GM10248 (cell line): ENCODE data around the gene CADPS2.

Experiments used
- CTCF ChIA-PET: fragments of 300-600 bp; sonication (Branson Sonifier 250); formaldehyde crosslinking; extraction: SDS; loops from one replicate; lab custom pipeline; 2021; ENCODE audit warnings: antibody characterized with exemption; lab: Yijun Ruan, JAX
- POLR2A ChIA-PET: fragments of 350-650 bp; sonication (Branson Sonifier 250); formaldehyde crosslinking; extraction: SDS; loops from one replicate; lab custom pipeline; 2020; ENCODE audit warnings: antibody characterized with exemption; lab: Yijun Ruan, JAX
- DNase-seq: peaks from one replicate; pipeline ENCODE4 v3.0.0; 2012; ENCODE audit errors: extremely low spot score
- CTCF ChIP-seq: IDR thresholded peaks from 2 replicates; pipeline ENCODE4 v1.5.1; 2012; ENCODE audit warnings: mild to moderate bottlenecking, low read depth; ENCODE audit errors: extremely low read depth, missing control alignments, control extremely low read depth

The CADPS2 gene

GRCh38 chr7:122864838-122865237, 21.4 kb downstream of the CADPS2 start:
- TF ChIP-seq CTCF = no peak
- no peak for DNase-seq
- CTCF ChIA-PET = no interaction called here
- POLR2A ChIA-PET = no interaction called here

GRCh38 chr7:122864016-122864415, 22.2 kb downstream of the CADPS2 start:
- TF ChIP-seq CTCF = no peak
- POLR2A ChIA-PET = no interaction called here
- CTCF ChIA-PET = no interaction called here
- DNase-seq = no peak

- POLR2A ChIA-PET = no interaction called here
- CTCF ChIA-PET = interaction anchor here (1.2 to 1.6 kb wide), 3 partner anchors 9 to 16 kb away, joined by 3 to 5 read pairs (median 4); no protein-coding TSS in a partner anchor
- TF ChIP-seq CTCF = no peak
- DNase-seq = no peak
Measured at GRCh38 chr7:122858320-122858719, 27.9 kb downstream of the CADPS2 start.

- ChIA-PET CTCF (interaction anchor here (1.2 kb wide), 1 partner anchor 37 kb away, joined by 3 read pairs; no protein-coding TSS in a partner anchor), POLR2A (no interaction called here)
- no peak for DNase-seq
- TF ChIP-seq CTCF = no peak
Measured at GRCh38 chr7:122850528-122850927, 35.7 kb downstream of the CADPS2 start.

GRCh38 chr7:122849957-122850328, 36.3 kb downstream of the CADPS2 start:
- TF ChIP-seq CTCF = no peak
- no peak for DNase-seq
- ChIA-PET POLR2A (no interaction called here), CTCF (interaction anchor here (0.8 to 1.2 kb wide), 2 partner anchors 8 to 38 kb away, joined by 3 read pairs; no protein-coding TSS in a partner anchor)

- POLR2A ChIA-PET = no interaction called here
- CTCF ChIA-PET = interaction anchor here (0.8 to 0.9 kb wide), 2 partner anchors 8 to 9 kb away, joined by 3 to 5 read pairs; no protein-coding TSS in a partner anchor
- no peak for TF ChIP-seq CTCF
- DNase-seq = no peak
Measured at GRCh38 chr7:122849322-122849956, 36.8 kb downstream of the CADPS2 start.
